Measurements from ENCODE around the gene MGAT5B. TPM values are rescaled to one million over a fixed set of nuclear protein-coding genes. Genes with fewer than 3 reads are reported as not detected.
A peak's percentile ranks its signal among the peaks of the same experiment; 100 is the strongest.
"Not testable (repeated sequence)": the region's sequence is repeated elsewhere in the genome, so short reads cannot be mapped to it uniquely, and the experiment has no call there.

Gene MGAT5B
- total RNA-seq, 5 donors from 2014 or later (not counting 1 experiment from before 2014, with no cell fraction given) = 0.15 to 2.4 (median 0.79) TPM

DNA sequence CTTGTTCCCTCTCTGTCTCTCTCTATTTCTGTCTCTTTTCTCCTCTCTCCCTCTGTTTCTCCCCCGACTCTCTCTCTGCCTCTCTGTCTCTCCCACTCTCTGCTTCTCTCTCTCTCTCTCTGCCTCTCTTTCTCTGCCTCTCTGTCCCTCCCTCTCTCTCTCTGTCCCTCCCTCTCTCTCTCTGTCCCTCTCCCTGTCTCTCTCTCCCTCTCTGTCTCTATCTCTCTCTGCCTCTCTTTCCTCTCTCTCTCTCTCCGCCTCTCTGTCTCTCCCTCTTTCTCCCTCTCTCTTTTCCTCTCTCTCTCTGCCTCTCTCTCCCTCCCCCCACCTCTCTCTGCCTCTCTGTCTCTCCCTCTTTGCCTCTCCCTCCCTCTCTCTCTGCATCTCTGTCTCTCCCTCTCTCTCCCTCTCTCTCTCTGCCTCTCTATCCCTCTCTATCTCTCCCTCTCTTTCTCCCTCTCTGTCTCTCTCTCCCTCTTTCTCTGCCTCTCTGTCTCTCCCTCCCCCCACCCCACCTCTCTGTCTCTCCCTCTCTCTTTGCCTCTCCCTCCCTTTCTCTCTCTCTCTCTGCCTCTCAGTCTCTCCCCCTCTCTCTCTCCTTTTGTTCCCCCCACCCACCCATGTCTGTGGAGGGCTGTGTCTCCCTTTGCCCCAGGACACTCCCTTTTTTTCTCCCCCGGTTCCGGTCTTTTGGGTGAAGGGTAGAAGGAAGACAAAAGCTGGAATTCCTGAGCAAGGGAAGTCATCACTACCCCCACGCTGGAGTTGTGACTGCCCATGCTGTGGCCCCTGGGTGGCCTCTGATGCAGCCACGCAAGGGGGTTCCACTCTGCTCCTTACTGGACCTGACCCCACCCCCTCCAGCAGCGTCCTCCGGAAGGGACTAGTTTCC, 27.1 kb upstream of the MGAT5B start:
- H3K36me3 Mint-ChIP-seq = no peaks in the 10 kb centered on the region
- no peak overlapping the region for H3K4me3 ChIP-seq (ENCODE audit: control insufficient read depth in 1 of 2, extremely low read depth in 1 of 2, low read length in 1 of 2)
- DNase-seq (no peak), ATAC-seq (replicated peaks in 1 of 4) (no peak)
- H3K9me3 ChIP-seq = no peaks in the 10 kb centered on the region
- H3K36me3 ChIP-seq (ENCODE audit: control insufficient read depth in 2 of 2, extremely low read depth in 1 of 2, insufficient read depth in 1 of 2, low read length in 1 of 2) = no peaks in the 10 kb centered on the region
- no peak overlapping the region for H3K27ac Mint-ChIP-seq
- H3K4me1 Mint-ChIP-seq = peaks cover 13 to 20% (median 18%) of the 10 kb centered on the region in 3 donors
- POLR2A ChIA-PET = no interaction called here
- peaks cover 0 to 16% of the 10 kb centered on the region in 2 experiments for H3K4me1 ChIP-seq (ENCODE audit: control insufficient read depth in 1 of 2, extremely low read depth in 1 of 2, insufficient read depth in 2 of 2, low read length in 2 of 2)
- peaks cover 39 to 56% of the 10 kb centered on the region in 2 donors for H3K27me3 Mint-ChIP-seq
- CTCF ChIA-PET = interaction anchor here (0.6 to 0.7 kb wide), 3 partner anchors 49 to 724 kb away, joined by 3 to 10 read pairs (median 4); no protein-coding TSS in a partner anchor
- peaks cover 3 to 57% of the 10 kb centered on the region in 2 experiments for H3K27me3 ChIP-seq (replicated peaks in 1 of 2; ENCODE audit: control insufficient read depth in 2 of 2, extremely low read depth in 1 of 2, insufficient read depth in 2 of 2, low read length in 1 of 2)
- no peaks in the 10 kb centered on the region for H3K9me3 Mint-ChIP-seq
- no peak overlapping the region for H3K27ac ChIP-seq (ENCODE audit: low read length)
- 28% methylated on average over 4 of the region's 8 CpGs for WGBS (ENCODE audit: insufficient coverage)
- peak overlapping the region in 1 of 3 donors; percentile 30 for H3K4me3 Mint-ChIP-seq

DNA sequence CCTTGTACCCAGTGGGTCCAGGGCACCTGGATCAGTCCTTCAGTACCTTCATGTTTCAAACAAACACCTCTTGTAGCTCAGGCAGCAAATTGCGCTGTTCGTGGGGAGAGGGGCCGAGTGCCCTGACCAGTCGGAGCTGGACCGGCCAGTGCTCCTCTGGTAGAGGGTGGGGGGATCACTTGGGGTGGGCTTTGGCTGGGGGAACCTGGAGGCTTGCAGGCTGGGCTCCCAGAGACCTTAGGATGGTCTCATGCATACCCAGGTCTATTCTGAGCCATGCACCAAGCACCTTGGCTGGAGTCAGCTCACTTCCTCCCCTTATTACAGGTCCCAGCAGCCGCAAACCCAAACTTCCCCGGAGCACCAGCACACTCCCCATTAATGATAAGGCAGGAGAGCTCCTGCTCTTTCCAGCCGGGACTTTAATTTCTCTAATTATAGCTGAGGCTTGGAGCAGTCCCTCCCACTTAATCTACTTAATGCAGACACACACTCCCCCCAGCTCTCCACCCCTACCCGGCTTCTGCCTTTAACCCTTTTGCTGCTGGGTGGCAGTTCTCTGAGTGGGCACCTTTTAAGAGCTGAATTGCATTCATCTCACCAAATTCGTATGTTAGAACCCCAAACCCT, 26.3 kb upstream of the MGAT5B start:
- H3K27me3 ChIP-seq (replicated peaks in 1 of 2; ENCODE audit: control insufficient read depth in 2 of 2, extremely low read depth in 1 of 2, insufficient read depth in 2 of 2, low read length in 1 of 2) = peaks cover 3 to 55% of the 10 kb centered on the region in 2 experiments
- H3K36me3 ChIP-seq (ENCODE audit: control insufficient read depth in 2 of 2, extremely low read depth in 1 of 2, insufficient read depth in 1 of 2, low read length in 1 of 2) = no peaks in the 10 kb centered on the region
- no peak overlapping the region for H3K27ac Mint-ChIP-seq
- WGBS (ENCODE audit: insufficient coverage) = 10% methylated on average over 8 of the region's 10 CpGs
- peaks cover 0 to 16% of the 10 kb centered on the region in 2 experiments for H3K4me1 ChIP-seq (ENCODE audit: control insufficient read depth in 1 of 2, extremely low read depth in 1 of 2, insufficient read depth in 2 of 2, low read length in 2 of 2)
- H3K4me3 Mint-ChIP-seq = no peak overlapping the region
- H3K27ac ChIP-seq (ENCODE audit: low read length) = no peak overlapping the region
- DNase-seq (peak in 1 of 35 experiments; percentile 1), ATAC-seq (replicated peaks in 1 of 4) (no peak)
- peaks cover 46 to 62% of the 10 kb centered on the region in 2 donors for H3K27me3 Mint-ChIP-seq
- H3K36me3 Mint-ChIP-seq = no peaks in the 10 kb centered on the region
- H3K4me3 ChIP-seq (ENCODE audit: control insufficient read depth in 1 of 2, extremely low read depth in 1 of 2, low read length in 1 of 2) = no peak overlapping the region
- no peaks in the 10 kb centered on the region for H3K9me3 ChIP-seq
- POLR2A ChIA-PET = no interaction called here
- CTCF ChIA-PET = interaction anchor here (0.5 to 0.7 kb wide), 5 partner anchors 50 to 723 kb away, joined by 3 to 10 read pairs (median 4); no protein-coding TSS in a partner anchor
- peaks cover 13 to 20% (median 18%) of the 10 kb centered on the region in 3 donors for H3K4me1 Mint-ChIP-seq
- no peaks in the 10 kb centered on the region for H3K9me3 Mint-ChIP-seq

DNA sequence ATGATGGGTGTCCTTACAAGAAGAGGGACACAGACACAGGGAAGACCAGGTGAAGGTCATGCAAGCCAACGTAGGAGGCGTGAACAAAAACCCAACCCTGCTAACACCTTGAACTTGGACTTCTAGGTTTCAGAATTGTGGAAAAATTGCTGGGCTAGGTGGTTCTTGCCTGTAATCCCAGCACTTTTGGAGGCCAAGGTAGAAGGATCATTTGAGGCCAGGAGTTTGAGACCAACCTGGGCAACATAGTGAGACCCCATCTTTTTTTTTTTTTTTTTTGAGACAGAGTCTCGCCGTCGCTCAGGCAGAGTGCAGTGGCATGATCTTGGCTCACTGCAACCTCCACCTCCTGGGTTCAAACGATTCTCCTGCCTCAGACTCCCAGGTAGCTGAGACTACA, 25.1 kb upstream of the MGAT5B start:
- H3K9me3 ChIP-seq; DNase-seq; ATAC-seq (replicated peaks in 1 of 4); H3K4me3 ChIP-seq (ENCODE audit: control insufficient read depth in 1 of 2, extremely low read depth in 1 of 2, low read length in 1 of 2); H3K27ac Mint-ChIP-seq; H3K36me3 Mint-ChIP-seq; POLR2A ChIA-PET; H3K9me3 Mint-ChIP-seq; H3K36me3 ChIP-seq (ENCODE audit: control insufficient read depth in 2 of 2, extremely low read depth in 1 of 2, insufficient read depth in 1 of 2, low read length in 1 of 2); CTCF ChIA-PET; H3K27ac ChIP-seq (ENCODE audit: low read length); H3K4me3 Mint-ChIP-seq: not testable (repeated sequence)
- peaks cover 51 to 71% of the 10 kb centered on the region in 2 donors for H3K27me3 Mint-ChIP-seq
- WGBS (ENCODE audit: insufficient coverage) = no CpG with 5 or more reads among the region's 6 CpGs
- peaks cover 0 to 16% of the 10 kb centered on the region in 2 experiments for H3K4me1 ChIP-seq (ENCODE audit: control insufficient read depth in 1 of 2, extremely low read depth in 1 of 2, insufficient read depth in 2 of 2, low read length in 2 of 2)
- peaks cover 3 to 63% of the 10 kb centered on the region in 2 experiments for H3K27me3 ChIP-seq (replicated peaks in 1 of 2; ENCODE audit: control insufficient read depth in 2 of 2, extremely low read depth in 1 of 2, insufficient read depth in 2 of 2, low read length in 1 of 2)
- peaks cover 13 to 20% (median 18%) of the 10 kb centered on the region in 3 donors for H3K4me1 Mint-ChIP-seq

DNA sequence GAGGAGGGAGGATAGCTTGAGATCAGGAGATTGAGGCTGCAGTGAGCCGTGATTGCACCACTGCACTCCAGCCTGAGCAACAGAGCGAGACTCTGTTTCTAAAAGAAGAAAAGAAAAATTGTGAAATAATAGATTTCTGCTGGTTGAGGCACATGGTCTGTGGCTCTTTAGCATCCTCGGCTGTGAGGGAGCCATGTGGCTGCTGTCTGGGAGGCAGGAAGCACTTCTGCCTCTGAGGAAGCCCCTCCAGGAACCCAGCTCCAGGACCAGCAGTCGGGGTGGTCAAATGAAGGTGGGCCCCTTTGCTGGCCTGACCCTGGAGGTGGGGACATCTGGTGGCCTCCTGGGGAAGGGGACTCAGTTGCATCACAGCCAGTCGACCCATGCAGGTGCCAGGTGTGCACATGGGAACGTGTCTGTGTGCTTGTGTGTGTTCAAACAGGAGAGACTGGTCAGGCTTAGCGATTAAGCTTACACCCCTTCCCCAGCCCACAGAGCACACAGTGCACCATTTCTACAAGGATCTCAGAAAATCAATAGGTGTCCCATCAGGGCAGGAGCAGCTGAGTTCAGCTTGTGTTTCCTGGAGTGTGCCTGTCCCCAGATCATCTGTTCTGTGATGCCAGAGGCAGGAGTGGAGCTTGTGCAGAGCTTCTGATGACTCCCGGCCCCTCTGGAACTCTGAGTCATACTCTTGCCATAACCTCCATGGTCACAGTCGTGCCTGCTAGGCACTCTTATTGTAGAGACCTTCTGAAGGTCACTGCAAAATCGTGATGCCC, 24.3 kb upstream of the MGAT5B start:
- Histone ChIP-seq H3K36me3 (ENCODE audit: control insufficient read depth in 2 of 2, extremely low read depth in 1 of 2, insufficient read depth in 1 of 2, low read length in 1 of 2) (no peaks in the 10 kb centered on the region), H3K27me3 (replicated peaks in 1 of 2; ENCODE audit: control insufficient read depth in 2 of 2, extremely low read depth in 1 of 2, insufficient read depth in 2 of 2, low read length in 1 of 2) (peaks cover 3 to 65% of the 10 kb centered on the region in 2 experiments), H3K4me3 (ENCODE audit: control insufficient read depth in 1 of 2, extremely low read depth in 1 of 2, low read length in 1 of 2) (no peak overlapping the region), H3K27ac (ENCODE audit: low read length) (no peak overlapping the region), H3K9me3 (no peaks in the 10 kb centered on the region), H3K4me1 (ENCODE audit: control insufficient read depth in 1 of 2, extremely low read depth in 1 of 2, insufficient read depth in 2 of 2, low read length in 2 of 2) (peaks cover 0 to 16% of the 10 kb centered on the region in 2 experiments)
- Mint-ChIP-seq H3K4me3 (no peak overlapping the region), H3K4me1 (peaks cover 13 to 20% (median 18%) of the 10 kb centered on the region in 3 donors), H3K9me3 (no peaks in the 10 kb centered on the region), H3K27ac (peak overlapping the region in 1 of 2 donors; percentile 17), H3K27me3 (peaks cover 51 to 78% of the 10 kb centered on the region in 2 donors), H3K36me3 (no peaks in the 10 kb centered on the region)
- ChIA-PET CTCF (no interaction called here), POLR2A (no interaction called here)
- WGBS (ENCODE audit: insufficient coverage) = 63% methylated on average over 5 of the region's 10 CpGs
- DNase-seq = no peak
- no peak for ATAC-seq (replicated peaks in 1 of 4)

DNA sequence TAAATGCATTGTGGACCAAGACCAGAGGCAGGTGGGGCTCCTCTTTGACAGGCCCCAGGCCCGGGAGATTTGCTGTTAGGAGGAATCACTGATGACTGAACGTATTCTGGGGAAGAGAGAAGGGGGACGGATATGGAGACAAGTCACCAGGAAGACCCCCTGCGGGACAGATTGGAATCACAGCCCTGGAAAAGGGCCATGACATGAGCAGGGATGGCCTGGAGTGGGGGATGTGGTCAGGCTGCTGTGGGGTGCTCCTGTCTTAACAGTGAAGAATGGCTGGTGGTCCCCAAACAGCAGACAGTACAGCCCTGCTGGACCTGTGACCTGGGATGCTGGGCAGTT, 23.7 kb upstream of the MGAT5B start:
- no peaks in the 10 kb centered on the region for H3K9me3 ChIP-seq
- 71% methylated on average over 4 of the region's 4 CpGs for WGBS (ENCODE audit: insufficient coverage)
- ChIA-PET POLR2A (no interaction called here), CTCF (no interaction called here)
- no peak overlapping the region for H3K4me3 ChIP-seq (ENCODE audit: control insufficient read depth in 1 of 2, extremely low read depth in 1 of 2, low read length in 1 of 2)
- peaks cover 12 to 18% (median 18%) of the 10 kb centered on the region in 3 donors for H3K4me1 Mint-ChIP-seq
- no peaks in the 10 kb centered on the region for H3K36me3 ChIP-seq (ENCODE audit: control insufficient read depth in 2 of 2, extremely low read depth in 1 of 2, insufficient read depth in 1 of 2, low read length in 1 of 2)
- H3K36me3 Mint-ChIP-seq = no peaks in the 10 kb centered on the region
- peaks cover 51 to 82% of the 10 kb centered on the region in 2 donors for H3K27me3 Mint-ChIP-seq
- ATAC-seq (replicated peaks in 1 of 4) = no peak
- H3K4me1 ChIP-seq (ENCODE audit: control insufficient read depth in 1 of 2, extremely low read depth in 1 of 2, insufficient read depth in 2 of 2, low read length in 2 of 2) = peaks cover 0 to 13% of the 10 kb centered on the region in 2 experiments
- H3K27ac ChIP-seq (ENCODE audit: low read length) = no peak overlapping the region
- H3K27me3 ChIP-seq (replicated peaks in 1 of 2; ENCODE audit: control insufficient read depth in 2 of 2, extremely low read depth in 1 of 2, insufficient read depth in 2 of 2, low read length in 1 of 2) = peaks cover 3 to 70% of the 10 kb centered on the region in 2 experiments
- no peaks in the 10 kb centered on the region for H3K9me3 Mint-ChIP-seq
- no peak for DNase-seq
- no peak overlapping the region for H3K4me3 Mint-ChIP-seq
- peak overlapping the region in 1 of 2 donors; percentile 17 for H3K27ac Mint-ChIP-seq

DNA sequence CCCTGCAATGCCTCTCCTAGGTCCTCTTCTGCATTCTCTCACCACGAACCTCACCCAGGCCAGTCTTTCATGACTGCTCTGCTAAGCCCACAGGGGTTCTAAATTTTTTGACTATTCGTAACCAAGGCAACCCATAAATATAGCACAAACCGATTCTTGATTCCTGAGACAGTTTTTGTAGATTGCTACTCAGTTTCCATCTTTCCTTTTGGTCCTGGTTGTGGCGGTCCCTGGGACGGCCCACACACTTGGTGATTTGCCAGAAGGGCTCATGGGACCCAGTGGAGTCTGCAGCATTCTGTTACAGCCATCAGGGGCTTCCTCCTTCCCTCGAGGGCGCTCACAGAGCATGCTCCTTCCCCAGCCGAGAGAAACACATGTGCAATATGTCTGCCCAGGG, 23.4 kb upstream of the MGAT5B start:
- DNase-seq (no peak), ATAC-seq (replicated peaks in 1 of 4) (no peak)
- H3K27ac ChIP-seq (ENCODE audit: low read length) = no peak overlapping the region
- Mint-ChIP-seq H3K27me3 (peaks cover 50 to 82% of the 10 kb centered on the region in 2 donors), H3K4me3 (no peak overlapping the region), H3K27ac (no peak overlapping the region), H3K9me3 (no peaks in the 10 kb centered on the region), H3K36me3 (no peaks in the 10 kb centered on the region), H3K4me1 (peaks cover 9 to 14% (median 14%) of the 10 kb centered on the region in 3 donors)
- H3K36me3 ChIP-seq (ENCODE audit: control insufficient read depth in 2 of 2, extremely low read depth in 1 of 2, insufficient read depth in 1 of 2, low read length in 1 of 2) = no peaks in the 10 kb centered on the region
- peaks cover 3 to 73% of the 10 kb centered on the region in 2 experiments for H3K27me3 ChIP-seq (replicated peaks in 1 of 2; ENCODE audit: control insufficient read depth in 2 of 2, extremely low read depth in 1 of 2, insufficient read depth in 2 of 2, low read length in 1 of 2)
- no peaks in the 10 kb centered on the region for H3K9me3 ChIP-seq
- ChIA-PET CTCF (no interaction called here), POLR2A (no interaction called here)
- H3K4me3 ChIP-seq (ENCODE audit: control insufficient read depth in 1 of 2, extremely low read depth in 1 of 2, low read length in 1 of 2) = no peak overlapping the region
- WGBS (ENCODE audit: insufficient coverage) = 65% methylated on average over 8 of the region's 8 CpGs
- peaks cover 0 to 9% of the 10 kb centered on the region in 2 experiments for H3K4me1 ChIP-seq (ENCODE audit: control insufficient read depth in 1 of 2, extremely low read depth in 1 of 2, insufficient read depth in 2 of 2, low read length in 2 of 2)

Measured in T-cell (primary cell).